HL-60 (cell line): Measurements from ENCODE around the gene SDK1.

Source experiments
- DNase-seq, 2 experiments: peaks; one replicate each; pipeline ENCODE4 v3.0.0-alpha.2; 2010 to 2020; ENCODE audit warnings: low read depth in 1 of 2, low spot score in 1 of 2
- H3K27ac ChIP-seq: fragments of 250-450 bp; sonication (Bioruptor Pico); replicated peaks from 2 replicates; pipeline ENCODE4 v1.5.1; 2020; ENCODE audit warnings: mild to moderate bottlenecking, moderate library complexity
- H3K27me3 ChIP-seq: fragments of 250-450 bp; sonication (Bioruptor Pico); 2 replicates; pipeline ENCODE4 v1.5.1; 2021; ENCODE audit warnings: mild to moderate bottlenecking, moderate library complexity; ENCODE audit not compliant: insufficient read depth, poor library complexity, severe bottlenecking
- H3K4me3 ChIP-seq: replicated peaks from 2 replicates; pipeline ENCODE4 v1.5.1; 2011; ENCODE audit warnings: mild to moderate bottlenecking, control low read depth, low read length; ENCODE audit not compliant: insufficient read depth
- GABPA ChIP-seq: IDR thresholded peaks from 2 replicates; pipeline ENCODE4 v1.6.1; 2012; ENCODE audit warnings: low read depth
- POLR2AphosphoS5 ChIP-seq: IDR thresholded peaks from 2 replicates; pipeline ENCODE4 v1.6.1; 2012; ENCODE audit warnings: low read depth
- SPI1 ChIP-seq: IDR thresholded peaks from 2 replicates; pipeline ENCODE4 v1.6.1; 2012; ENCODE audit warnings: low read depth, mild to moderate bottlenecking, borderline replicate concordance
- TF ChIP-seq, protein P1 (sequence below): IDR thresholded peaks from one replicate; pipeline ENCODE4 v1.5.1; 2011; ENCODE audit warnings: low read length, control low read depth, inconsistent platforms; ENCODE audit not compliant: insufficient read depth
- TF ChIP-seq, protein P2 (sequence below): IDR thresholded peaks from 2 replicates; pipeline ENCODE4 v1.6.1; 2012; ENCODE audit warnings: low read depth; ENCODE audit not compliant: insufficient replicate concordance

Gene SDK1

DNA sequence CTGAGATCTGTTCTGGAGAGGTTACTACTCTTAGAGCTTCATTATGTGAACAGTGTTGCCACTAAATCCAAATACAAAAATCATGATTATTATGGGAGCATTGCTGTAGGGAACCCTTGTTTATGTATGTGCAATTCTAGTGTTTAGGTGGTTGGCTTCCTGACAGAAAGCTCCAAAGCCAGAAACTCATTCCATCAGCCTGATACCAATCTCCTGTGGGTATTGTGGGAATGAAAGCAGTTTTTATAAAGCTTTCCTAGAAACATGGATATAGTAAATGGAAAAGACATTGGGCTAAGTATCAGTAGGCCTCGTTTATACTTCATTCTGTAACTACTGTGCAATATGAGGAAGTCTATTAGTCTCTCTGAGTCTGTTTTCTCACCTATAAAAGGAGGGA lies 6.4 kb downstream of the SDK1 start:
- Histone ChIP-seq H3K27me3 (peaks cover 23% of the 10 kb centered on the region), H3K4me3 (no peak overlapping the region), H3K27ac (no peak overlapping the region)
- TF ChIP-seq, protein P1, sequence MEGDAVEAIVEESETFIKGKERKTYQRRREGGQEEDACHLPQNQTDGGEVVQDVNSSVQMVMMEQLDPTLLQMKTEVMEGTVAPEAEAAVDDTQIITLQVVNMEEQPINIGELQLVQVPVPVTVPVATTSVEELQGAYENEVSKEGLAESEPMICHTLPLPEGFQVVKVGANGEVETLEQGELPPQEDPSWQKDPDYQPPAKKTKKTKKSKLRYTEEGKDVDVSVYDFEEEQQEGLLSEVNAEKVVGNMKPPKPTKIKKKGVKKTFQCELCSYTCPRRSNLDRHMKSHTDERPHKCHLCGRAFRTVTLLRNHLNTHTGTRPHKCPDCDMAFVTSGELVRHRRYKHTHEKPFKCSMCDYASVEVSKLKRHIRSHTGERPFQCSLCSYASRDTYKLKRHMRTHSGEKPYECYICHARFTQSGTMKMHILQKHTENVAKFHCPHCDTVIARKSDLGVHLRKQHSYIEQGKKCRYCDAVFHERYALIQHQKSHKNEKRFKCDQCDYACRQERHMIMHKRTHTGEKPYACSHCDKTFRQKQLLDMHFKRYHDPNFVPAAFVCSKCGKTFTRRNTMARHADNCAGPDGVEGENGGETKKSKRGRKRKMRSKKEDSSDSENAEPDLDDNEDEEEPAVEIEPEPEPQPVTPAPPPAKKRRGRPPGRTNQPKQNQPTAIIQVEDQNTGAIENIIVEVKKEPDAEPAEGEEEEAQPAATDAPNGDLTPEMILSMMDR: no peak
- TF ChIP-seq, protein P2, sequence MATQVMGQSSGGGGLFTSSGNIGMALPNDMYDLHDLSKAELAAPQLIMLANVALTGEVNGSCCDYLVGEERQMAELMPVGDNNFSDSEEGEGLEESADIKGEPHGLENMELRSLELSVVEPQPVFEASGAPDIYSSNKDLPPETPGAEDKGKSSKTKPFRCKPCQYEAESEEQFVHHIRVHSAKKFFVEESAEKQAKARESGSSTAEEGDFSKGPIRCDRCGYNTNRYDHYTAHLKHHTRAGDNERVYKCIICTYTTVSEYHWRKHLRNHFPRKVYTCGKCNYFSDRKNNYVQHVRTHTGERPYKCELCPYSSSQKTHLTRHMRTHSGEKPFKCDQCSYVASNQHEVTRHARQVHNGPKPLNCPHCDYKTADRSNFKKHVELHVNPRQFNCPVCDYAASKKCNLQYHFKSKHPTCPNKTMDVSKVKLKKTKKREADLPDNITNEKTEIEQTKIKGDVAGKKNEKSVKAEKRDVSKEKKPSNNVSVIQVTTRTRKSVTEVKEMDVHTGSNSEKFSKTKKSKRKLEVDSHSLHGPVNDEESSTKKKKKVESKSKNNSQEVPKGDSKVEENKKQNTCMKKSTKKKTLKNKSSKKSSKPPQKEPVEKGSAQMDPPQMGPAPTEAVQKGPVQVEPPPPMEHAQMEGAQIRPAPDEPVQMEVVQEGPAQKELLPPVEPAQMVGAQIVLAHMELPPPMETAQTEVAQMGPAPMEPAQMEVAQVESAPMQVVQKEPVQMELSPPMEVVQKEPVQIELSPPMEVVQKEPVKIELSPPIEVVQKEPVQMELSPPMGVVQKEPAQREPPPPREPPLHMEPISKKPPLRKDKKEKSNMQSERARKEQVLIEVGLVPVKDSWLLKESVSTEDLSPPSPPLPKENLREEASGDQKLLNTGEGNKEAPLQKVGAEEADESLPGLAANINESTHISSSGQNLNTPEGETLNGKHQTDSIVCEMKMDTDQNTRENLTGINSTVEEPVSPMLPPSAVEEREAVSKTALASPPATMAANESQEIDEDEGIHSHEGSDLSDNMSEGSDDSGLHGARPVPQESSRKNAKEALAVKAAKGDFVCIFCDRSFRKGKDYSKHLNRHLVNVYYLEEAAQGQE: no peak
- TF ChIP-seq GABPA (no peak), SPI1 (no peak), POLR2AphosphoS5 (no peak)
- no peak for DNase-seq

DNA sequence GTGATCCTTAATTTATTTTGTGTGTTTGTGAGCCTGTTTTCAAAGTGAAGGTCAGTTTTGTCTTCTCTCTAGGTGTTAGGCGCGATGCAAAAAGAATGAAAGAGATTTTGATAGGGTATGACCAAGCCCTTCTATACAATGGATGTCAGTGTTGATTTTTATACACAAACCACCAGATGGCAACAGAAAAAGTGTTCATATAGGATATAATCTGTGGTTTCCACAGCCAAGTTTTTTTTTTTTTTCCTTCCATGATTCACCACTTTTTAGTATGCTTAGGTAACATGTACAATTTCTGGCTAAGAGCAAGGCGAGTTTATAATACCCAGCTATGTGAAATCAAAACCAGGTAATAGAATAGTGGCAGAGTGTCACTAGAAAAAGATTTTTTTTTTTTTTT lies 8.1 kb downstream of the SDK1 start:
- H3K27me3 ChIP-seq: peaks cover 8% of the 10 kb centered on the region
- H3K27ac ChIP-seq: no peak overlapping the region
- no peak overlapping the region for H3K4me3 ChIP-seq
- TF ChIP-seq POLR2AphosphoS5: no peak
- no peak for TF ChIP-seq GABPA
- no peak for TF ChIP-seq SPI1
- TF ChIP-seq, protein P2: no peak
- TF ChIP-seq, protein P1: no peak
- no peak for DNase-seq

DNA sequence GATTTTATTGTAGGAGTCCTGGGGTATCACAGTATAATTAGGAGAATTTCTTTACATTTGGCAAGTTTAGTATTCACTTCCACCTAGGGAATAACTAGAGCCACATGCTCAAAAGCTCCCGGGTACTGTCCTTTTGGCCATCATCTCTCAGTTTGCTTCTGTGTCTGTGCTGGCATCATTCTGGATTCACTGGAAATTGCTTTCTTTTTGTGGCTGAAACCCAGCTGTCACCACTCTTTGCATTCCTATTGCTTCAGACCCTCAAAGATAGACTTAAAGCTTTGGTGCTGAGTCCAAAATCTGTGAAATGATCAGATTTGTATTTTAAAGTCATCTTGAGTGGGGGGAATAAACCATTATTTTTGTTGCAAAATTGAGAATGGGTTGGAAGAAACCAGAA lies 8.9 kb downstream of the SDK1 start:
- Histone ChIP-seq H3K4me3 (no peak overlapping the region), H3K27me3 (peaks cover 3% of the 10 kb centered on the region), H3K27ac (no peak overlapping the region)
- DNase-seq: no peak
- TF ChIP-seq POLR2AphosphoS5 (no peak), GABPA (no peak), SPI1 (no peak)
- TF ChIP-seq, protein P1: no peak
- TF ChIP-seq, protein P2: no peak
